Lower lobe of right lung (tissue), 2 donors: ENCODE results near the gene TANK. TPM values are rescaled to one million over a fixed set of nuclear protein-coding genes. Genes with fewer than 3 reads are reported as not detected.

Experiments used
- ATAC-seq, 2 donors: fragments of 200-7000 bp; cut with Tn5 transposase; one replicate each; pipeline ENCODE4 v1.9.1; 2020 to 2022; ENCODE audit warnings: mild to moderate bottlenecking in 2 of 2, moderate library complexity in 2 of 2
- DNase-seq: peaks from one replicate; pipeline ENCODE4 v3.0.0-alpha.2; 2020
- H3K27ac ChIP-seq: fragments of 200-600 bp; one replicate; pipeline ENCODE4 v1.8.0; 2022
- H3K27me3 ChIP-seq: fragments of 200-600 bp; one replicate; pipeline ENCODE4 v1.8.0; 2022; ENCODE audit warnings: low read depth
- H3K36me3 ChIP-seq: fragments of 200-600 bp; one replicate; pipeline ENCODE4 v1.8.0; 2022; ENCODE audit warnings: mild to moderate bottlenecking
- H3K4me1 ChIP-seq: fragments of 200-600 bp; one replicate; pipeline ENCODE4 v1.8.0; 2022
- H3K4me3 ChIP-seq: fragments of 200-600 bp; one replicate; pipeline ENCODE4 v1.8.0; 2022; ENCODE audit warnings: mild to moderate bottlenecking
- H3K9me3 ChIP-seq: fragments of 200-600 bp; one replicate; pipeline ENCODE4 v1.8.0; 2022
- CTCF ChIP-seq: fragments of 200-600 bp; IDR thresholded peaks from one replicate; pipeline ENCODE4 v1.8.0; 2022; ENCODE audit warnings: antibody characterized with exemption, mild to moderate bottlenecking
- intact Hi-C: fragments of 100-400 bp; cut with DNase I; formaldehyde crosslinking; loops from one replicate; pipeline ENCODE4 v1.11.0; 2022
- total RNA-seq: library from RNA; stranded (reverse); fragmentation: NEBNext Ultra II Directional; extraction: Animal tissue kit (Norgen Biotek cat#: 25700); gene quantifications from one replicate; pipeline ENCODE4 v1.2.1, GENCODE V29; 2021
- donor health status: DM: no; HTN: yes; CAD: no; lungs with severe emphysema.

TANK gene
- total RNA-seq, 1 donor from 2014 or later = 77.5 TPM

GRCh38 chr2:161163440-161163839 is 3.2 kb downstream of the TANK start:
- peaks cover 72% of the 10 kb centered on the region for H3K4me1 ChIP-seq

GRCh38 chr2:161164161-161164560 is 3.9 kb downstream of the TANK start:
- Histone ChIP-seq H3K4me3 (no peak overlapping the region), H3K36me3 (peaks cover 15% of the 10 kb centered on the region), H3K4me1 (peaks cover 74% of the 10 kb centered on the region), H3K27ac (no peak overlapping the region), H3K9me3 (no peaks in the 10 kb centered on the region), H3K27me3 (no peaks in the 10 kb centered on the region)
- TF ChIP-seq CTCF = no peak
- ATAC-seq (no peak), DNase-seq (no peak)
- intact Hi-C loops = no loop called here

More at GRCh38 chr2:161163440-161163839, 3.2 kb downstream of the TANK start:
- no peaks in the 10 kb centered on the region for H3K27me3 ChIP-seq
- H3K4me3 ChIP-seq = no peak overlapping the region
- DNase-seq = no peak
- intact Hi-C loops = no loop called here
- no peak for TF ChIP-seq CTCF
- H3K9me3 ChIP-seq = no peaks in the 10 kb centered on the region
- ATAC-seq = no peak
- H3K27ac ChIP-seq = peak overlapping the region; percentile 2
- peaks cover 15% of the 10 kb centered on the region for H3K36me3 ChIP-seq

DNA sequence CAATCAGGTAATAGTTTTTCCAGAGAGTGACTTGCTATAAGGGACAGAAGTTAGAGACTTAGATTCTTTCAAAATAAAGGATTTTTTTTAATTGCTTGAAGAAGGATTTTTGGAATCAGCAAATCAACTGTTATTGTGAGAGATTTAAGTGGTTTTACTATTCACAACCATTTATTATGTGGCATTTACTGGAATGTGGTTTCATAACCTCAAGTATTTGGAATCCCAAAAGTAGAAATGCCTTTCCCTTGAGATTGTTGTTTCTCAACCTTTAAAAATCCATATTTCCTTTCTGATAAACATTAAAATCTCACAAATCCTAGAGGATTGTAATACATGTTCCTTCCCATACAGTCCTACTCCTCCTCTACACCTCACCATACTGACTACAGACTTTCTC is 5.0 kb downstream of the TANK start:
- DNase-seq = no peak
- no peak for TF ChIP-seq CTCF
- peak overlapping the region; percentile 48 for H3K27ac ChIP-seq
- H3K27me3 ChIP-seq = no peaks in the 10 kb centered on the region
- no peak overlapping the region for H3K4me3 ChIP-seq
- peaks cover 15% of the 10 kb centered on the region for H3K36me3 ChIP-seq
- intact Hi-C loops = no loop called here
- H3K4me1 ChIP-seq = peaks cover 77% of the 10 kb centered on the region
- H3K9me3 ChIP-seq = no peaks in the 10 kb centered on the region
- ATAC-seq = no peak

DNA sequence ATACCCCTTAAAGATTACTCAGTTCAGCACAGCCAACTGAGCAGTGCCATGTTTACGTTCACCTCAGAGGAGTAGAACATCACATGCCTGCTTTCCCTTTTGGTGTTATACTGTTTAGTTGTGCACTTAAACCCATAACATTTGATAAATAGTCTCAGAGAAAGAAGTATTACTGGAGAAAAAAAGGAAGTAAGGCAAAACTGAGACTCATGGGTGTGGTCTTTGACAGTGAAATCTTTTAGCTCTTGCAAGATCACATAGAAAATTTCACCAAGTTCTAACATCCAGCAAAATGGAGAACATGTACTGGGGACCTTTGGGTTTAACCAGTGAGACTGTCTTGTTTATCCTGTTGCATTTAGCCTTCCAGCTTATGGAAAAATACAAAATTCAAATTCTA is 5.6 kb downstream of the TANK start:
- TF ChIP-seq CTCF = no peak
- Histone ChIP-seq H3K27ac (peak overlapping the region; percentile 48), H3K9me3 (no peaks in the 10 kb centered on the region), H3K4me1 (peaks cover 83% of the 10 kb centered on the region), H3K36me3 (peaks cover 15% of the 10 kb centered on the region), H3K4me3 (no peak overlapping the region), H3K27me3 (no peaks in the 10 kb centered on the region)
- ATAC-seq (peak; percentile 33 to 37), DNase-seq (no peak)
- intact Hi-C loops = no loop called here

- H3K4me1 ChIP-seq = peaks cover 85% of the 10 kb centered on the region
- no peak overlapping the region for H3K4me3 ChIP-seq
- peaks cover 15% of the 10 kb centered on the region for H3K36me3 ChIP-seq
- intact Hi-C loops = no loop called here
- ATAC-seq = peak in 1 of 2 donors; percentile 31
- TF ChIP-seq CTCF = no peak
- DNase-seq = no peak
- no peaks in the 10 kb centered on the region for H3K9me3 ChIP-seq
- peak overlapping the region; percentile 48 for H3K27ac ChIP-seq
- H3K27me3 ChIP-seq = no peaks in the 10 kb centered on the region
Observed at GRCh38 chr2:161166538-161167409, 6.5 kb downstream of the TANK start.
